ENCODE results near the gene GGT6.

The GGT6 gene

GRCh38 chr17:4549781-4550533 is 10.4 kb downstream of the GGT6 start:
- no peak for DNase-seq

DNA sequence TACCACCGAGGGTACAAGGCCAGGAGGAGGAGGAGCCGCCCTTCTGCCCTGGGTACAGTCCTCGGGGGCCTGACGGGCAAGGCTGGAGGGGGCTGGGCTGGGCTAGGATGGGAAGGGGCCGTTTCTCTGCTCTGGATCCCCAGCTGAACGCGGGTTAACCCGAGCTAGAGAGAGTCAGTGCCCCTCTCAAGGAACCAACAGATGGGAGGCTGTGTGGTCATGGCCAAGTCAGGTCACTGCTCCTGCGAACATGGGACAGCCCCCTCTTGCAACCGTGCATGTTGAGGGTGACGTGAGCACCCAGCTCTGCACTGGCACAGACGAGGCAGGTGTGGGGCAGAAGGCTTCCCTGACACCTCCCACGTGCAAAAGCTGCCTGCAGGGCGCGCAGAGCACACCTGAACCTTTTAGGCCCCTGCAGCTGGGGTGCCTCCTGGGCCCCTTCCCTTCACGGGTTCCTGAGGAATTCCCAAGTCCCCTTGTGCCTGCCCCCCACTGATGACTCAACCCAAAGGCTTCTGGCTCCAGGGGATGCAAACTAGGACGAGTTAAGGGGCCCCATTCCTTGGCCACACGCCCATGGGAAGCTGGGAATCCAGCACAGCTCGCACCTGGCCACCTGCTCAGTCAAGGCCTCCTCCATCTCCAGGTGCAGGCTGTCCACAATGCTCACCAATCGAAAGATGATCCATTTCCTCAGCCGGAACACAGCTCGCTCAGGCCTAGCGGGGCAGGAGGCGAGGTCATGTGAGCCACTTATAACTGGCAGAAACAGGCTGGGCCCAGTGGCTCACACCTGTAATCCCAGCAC is 11.5 kb downstream of the GGT6 start:
- DNase-seq = no peak

DNA sequence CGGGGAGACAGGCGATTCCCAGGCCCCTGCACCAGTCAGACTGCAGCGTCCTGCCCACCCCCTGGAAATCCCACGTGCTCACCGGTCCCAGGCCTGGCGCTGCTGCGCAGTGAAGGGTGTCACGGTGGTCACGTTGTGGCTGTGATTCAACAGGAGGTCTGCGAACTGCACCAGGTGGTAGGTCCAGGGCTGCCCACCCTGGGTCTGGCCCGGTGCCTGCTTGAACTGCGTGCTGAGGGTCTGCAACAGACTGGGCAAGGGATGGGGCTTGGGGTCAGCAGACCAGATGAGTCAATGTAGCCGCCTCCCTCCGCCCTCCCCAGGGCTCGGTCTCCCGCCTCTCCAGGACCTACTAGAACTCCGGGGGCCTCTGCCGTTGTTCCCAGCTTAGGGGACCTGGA is 12.3 kb downstream of the GGT6 start:
- no peak for DNase-seq

GRCh38 chr17:4547118-4547906 is 13.1 kb downstream of the GGT6 start:
- DNase-seq = no peak

DNA sequence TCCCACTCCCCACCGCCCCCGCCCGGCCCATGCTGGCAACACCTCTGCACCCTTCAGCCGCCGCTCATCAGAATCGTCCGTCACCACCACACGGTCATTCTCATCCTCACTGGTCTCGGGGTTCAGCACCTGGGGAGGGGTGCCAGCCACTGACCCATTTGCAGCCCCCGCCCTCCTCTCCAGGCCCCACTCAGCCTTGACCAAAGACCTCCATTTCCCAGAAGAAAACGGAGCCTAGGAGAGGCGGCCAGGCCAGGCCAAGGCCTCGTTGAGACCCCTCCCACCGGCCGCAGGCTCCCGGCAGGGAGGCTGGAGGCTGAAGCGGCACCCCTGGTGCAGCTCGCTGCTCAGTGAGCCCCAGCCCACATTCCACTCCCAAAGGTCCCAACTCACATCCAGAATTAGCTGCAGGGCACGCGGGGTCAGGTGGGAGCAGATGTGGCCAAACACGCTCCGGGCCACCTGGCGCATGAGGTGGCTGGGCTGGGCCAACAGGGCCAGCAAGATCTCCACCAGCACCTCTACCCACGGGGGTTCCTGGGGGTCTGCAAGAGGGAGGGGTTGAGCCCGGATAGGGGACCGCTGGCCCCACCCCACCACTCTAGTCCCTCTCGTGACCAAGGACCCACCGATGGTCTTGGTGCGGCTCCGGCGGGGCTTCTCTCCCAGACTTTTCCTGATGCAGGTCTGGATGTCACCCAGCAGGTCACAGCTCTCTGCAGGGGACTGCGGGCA is 15.0 kb downstream of the GGT6 start:
- no peak for DNase-seq

DNA sequence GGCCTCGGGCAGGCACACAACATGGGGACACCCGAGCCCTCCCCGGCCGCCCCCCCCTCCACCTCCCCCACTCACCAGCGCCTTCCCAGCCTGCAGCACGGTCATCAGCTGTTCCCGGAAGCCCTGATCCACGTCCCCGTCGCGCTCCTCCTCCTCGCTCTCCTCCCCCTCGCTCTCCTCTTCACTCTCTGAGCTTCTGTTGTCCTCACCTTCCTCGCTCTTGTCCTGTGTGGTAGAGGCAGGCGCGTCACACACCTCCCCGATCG is 15.5 kb downstream of the GGT6 start:
- no peak for DNase-seq

DNA sequence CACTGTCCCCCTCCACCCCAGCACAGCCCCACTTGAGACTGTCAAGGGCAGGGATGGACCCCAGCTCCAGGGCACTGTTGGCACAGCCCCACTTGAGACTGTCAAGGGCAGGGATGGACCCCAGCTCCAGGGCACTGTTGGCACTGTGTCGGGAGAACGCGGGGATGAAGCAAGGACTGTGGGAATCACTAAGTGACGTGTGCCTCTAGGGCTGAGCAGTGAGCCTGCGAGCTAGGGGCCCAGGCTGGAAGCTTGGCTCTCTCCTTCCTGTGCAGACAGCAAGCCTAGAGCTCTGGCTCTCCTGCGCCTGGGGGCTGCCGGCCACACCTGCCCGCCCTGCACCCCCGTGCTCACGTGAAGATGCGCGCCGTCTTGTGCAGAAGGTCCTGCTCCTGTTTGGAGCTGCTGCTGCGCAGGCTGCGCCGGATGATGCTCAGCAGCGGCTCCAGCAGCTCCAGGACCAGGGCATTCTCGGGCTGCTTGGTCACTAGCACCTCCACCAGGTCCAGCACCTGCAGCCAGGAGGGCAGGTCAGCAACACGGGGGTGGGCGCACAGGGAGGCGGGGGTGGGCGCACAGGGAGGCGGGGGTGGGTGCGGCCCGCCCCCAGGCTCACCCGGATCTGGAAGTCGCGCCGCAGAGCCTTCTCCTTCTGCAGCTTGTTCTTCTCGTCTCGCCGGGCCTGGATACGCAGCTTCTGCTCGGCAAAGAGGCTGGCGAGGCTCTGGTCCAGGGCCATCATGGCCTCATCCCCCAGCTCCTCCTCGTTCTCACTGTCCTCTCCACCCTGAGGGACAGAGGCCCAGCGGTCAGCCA is 16.0 kb downstream of the GGT6 start:
- DNase-seq = no peak

GRCh38 chr17:4543557-4544026 is 16.8 kb downstream of the GGT6 start:
- DNase-seq = no peak

- DNase-seq = no peak
Measured at GRCh38 chr17:4542726-4543191, 17.6 kb downstream of the GGT6 start.

GRCh38 chr17:4542003-4542725 is 18.2 kb downstream of the GGT6 start:
- no peak for DNase-seq

DNA sequence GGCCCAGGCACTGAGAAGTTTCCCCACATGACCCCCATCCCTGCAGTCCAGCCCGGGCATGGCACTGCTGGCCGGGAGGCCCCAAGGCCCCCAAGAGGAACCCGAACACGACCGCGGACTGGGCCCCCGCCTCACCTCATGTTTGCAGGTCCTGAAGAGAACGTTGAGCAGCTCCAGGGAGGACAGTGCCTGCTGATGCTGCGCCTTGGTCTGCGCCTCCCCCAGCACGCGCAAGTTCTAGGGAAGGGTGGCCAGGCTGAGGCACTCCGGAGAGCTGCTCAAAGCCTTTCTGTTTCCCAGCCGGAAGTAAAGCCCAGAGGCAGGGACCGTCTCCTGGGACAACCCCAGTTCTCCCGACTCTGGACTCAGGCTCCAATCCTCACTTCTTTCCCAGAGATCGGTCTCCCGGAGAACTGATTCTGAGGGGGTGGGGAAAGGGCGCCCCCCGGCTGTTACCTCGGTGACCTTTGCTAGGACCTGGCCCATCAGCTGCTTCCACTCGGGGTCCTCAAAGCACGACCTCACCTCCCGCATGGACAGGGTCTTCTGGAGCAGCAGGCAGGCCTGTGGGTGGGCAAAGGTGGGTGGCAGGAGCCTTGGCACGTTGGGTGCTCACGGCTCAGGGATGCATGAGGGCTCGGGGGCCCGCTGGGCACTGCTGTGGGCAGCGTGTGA is 18.9 kb downstream of the GGT6 start:
- DNase-seq = no peak

DNA sequence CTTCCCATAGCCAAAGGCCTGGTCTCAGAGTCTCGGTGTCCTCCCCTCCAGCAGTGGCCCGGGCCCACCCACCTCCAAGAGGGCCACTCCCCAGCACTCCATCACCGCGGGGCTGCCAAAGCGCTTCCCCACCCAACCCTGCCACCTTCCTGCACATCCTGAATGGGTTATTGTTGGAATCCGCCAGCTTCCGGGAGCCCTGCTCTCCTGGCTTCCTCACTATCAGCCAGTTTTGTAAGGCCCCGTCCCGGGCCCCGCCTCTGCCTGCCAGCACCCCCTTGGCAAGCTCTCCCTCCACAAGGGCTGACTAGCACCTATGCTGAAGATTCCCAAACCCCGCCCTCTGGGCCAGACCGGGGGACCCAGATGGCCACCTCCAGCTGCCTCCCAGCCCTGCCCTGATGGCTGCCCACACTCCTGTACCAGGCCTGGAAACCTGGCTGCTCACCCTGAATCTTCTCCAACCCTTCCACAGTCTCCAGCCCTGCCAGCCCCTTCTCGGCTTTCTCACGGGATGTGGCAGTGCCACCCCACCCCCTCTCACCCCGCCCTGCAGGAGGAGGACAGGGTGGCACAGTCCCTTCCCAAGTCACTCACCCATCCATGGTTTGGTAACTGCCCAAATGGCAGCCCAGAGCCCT is 19.6 kb downstream of the GGT6 start:
- no peak for DNase-seq

GRCh38 chr17:4540224-4540651 is 20.1 kb downstream of the GGT6 start:
- DNase-seq = no peak

DNA sequence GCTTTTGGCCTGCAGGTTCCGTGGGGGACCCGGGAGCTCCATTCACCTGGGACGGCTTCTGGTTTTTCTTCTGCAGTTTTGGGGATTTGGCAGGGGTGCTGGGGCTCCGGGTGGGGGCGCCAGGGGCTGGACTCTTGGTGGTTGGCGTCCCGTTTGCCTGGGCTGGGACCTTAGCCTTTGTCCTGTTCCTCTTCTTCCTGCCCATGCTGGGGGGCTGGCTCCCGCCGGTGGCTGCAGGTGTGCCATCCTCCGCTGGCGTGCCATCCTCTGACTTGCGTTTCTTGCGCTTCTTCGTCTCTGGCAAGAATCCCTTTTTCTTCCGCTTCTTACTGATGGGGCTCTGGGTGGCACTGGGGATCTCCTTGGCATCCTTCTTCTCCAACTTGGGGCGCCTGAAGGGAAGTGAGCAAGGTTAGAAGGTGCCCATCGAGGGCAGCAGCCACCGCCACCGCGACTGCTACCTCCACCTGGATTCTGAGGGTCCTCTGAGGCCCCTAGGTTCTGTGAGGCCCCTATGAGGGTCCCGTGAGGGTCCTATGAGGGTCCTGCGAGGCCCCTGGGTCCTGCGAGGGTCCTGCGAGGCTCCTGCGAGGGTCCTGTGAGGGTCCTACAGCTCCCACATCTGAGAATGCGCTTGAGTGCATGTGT is 20.7 kb downstream of the GGT6 start:
- no peak for DNase-seq

DNA sequence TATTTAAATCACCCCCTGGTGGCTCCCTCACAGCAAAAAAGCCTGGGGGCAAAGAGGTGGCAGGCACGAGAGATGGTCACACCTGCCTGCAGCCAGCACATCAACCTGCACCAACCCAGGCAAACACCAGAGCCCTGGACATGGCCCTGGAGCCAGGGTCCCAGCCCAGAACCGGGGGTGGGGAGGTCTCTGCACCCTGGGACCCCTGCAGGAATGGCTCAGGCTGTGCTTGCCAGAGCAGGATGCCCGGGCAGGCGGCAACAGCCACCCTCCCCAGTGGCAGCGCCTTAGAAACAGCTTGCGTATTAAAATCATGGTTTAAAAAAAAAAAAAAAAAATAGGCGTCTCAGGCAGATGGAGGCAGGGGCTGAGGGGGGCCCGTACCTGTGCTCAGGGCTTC is 21.4 kb downstream of the GGT6 start:
- no peak for DNase-seq

DNA sequence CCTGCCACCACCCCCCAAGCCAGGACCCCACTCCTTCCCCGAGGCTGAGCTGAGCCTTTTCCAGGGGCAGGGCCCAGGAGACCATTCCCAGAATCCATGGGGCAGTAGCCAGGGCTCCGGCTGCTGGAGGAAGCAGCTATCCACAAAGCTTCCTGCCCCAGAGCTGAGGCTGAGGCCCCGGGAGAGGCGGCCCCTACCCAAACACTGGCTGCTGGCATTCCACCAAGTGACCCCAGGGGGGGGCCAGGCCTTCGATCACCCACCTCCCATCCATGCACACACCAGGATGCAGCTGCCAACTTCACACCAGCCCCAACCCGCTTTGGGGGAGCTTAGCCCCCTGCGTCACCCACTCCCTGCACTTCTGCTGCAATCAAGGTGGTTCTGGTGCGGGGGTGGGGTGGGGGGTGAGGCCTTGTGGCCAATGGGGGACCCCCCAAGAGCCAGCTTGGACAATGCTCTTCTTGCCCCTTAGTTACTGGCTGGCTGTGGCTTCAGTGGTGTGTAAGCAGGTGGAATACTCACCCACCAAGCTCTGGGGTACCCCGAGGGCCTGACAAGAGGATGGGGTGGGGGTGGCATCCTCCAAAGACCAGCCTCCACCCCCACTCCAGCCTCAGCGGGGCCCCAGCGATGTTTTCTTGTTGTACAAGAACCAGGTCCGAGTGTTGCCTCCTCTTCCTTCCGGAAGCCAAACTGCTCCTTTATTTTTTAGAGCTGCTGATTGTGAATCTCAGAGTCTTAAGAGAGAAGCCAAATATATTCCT is 22.0 kb downstream of the GGT6 start:
- DNase-seq = no peak

- no peak for DNase-seq
Measured at GRCh38 chr17:4537451-4538235, 22.7 kb downstream of the GGT6 start.
